ENCODE data around the gene SRP54.
"Not testable (repeated sequence)": the region's sequence is repeated elsewhere in the genome, so short reads cannot be mapped to it uniquely, and the experiment has no call there.

SRP54 gene

DNA sequence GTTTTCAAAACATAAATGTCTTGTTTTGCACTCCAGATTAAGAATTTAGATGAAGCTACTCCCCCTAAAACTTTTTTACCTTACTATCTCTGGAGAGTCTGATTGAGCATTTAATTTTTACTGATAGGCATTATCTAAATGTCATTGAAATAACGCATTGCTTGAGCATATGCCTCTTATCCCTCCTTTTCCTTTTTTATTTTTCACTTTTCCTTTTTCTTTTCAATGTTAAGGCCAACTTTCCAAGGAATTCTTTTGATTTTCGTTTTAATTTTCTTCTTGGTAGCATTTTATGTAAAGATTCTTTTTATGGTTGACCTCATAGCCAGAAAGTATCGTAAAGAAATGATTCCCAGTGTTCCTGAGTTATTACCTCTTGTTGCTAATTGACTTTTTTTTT is 2.9 kb downstream of the SRP54 start:
- DNase-seq = no peak

GRCh38 chr14:34987180-34987579 is 4.4 kb downstream of the SRP54 start:
- DNase-seq = no peak

GRCh38 chr14:34989762-34990161 is 7.0 kb downstream of the SRP54 start:
- DNase-seq = no peak

GRCh38 chr14:34993426-34993825 is 10.6 kb downstream of the SRP54 start:
- no peak for DNase-seq

- no peak for DNase-seq
Measured at GRCh38 chr14:34994668-34995067, 11.9 kb downstream of the SRP54 start.

DNA sequence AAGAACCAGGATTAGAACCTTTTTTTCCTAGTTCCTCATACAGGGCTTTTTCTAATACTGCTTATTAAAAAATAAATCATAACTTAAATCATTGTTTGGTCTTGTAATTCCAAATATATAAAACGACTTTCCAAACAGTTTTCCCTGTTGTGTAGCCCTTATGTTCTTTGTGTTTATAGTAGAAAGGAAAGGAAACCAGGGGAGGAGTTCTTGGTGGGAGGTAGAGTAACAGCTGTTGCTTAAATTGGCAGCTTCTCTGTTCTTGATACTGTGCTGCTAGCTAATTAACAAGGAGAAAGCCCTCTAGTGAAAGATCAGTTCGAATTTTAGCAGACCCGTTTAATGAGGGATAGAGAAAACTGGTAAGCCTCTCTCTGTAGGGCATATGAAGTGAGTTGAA is 15.0 kb downstream of the SRP54 start:
- DNase-seq = no peak

DNA sequence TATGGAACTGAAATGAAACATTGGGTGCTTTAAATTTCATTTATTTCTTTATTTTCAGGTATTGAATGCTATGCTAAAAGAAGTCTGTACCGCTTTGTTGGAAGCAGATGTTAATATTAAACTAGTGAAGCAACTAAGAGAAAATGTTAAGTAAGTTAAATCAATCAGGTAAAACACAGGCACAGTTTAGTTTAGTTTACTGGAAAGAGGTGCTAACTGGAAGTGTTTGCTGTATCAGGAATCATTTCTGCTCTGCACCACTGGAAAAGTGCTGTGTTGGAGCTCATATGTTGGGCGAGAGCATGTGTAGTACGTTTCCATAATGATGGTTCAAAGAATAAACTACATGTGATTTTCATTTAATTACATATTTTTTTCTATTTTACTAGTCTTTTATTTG is 16.7 kb downstream of the SRP54 start:
- DNase-seq = no peak

GRCh38 chr14:35001621-35002020 is 18.8 kb downstream of the SRP54 start:
- no peak for DNase-seq

- no peak for DNase-seq
Measured at GRCh38 chr14:35004839-35005238, 22.0 kb downstream of the SRP54 start.

DNA sequence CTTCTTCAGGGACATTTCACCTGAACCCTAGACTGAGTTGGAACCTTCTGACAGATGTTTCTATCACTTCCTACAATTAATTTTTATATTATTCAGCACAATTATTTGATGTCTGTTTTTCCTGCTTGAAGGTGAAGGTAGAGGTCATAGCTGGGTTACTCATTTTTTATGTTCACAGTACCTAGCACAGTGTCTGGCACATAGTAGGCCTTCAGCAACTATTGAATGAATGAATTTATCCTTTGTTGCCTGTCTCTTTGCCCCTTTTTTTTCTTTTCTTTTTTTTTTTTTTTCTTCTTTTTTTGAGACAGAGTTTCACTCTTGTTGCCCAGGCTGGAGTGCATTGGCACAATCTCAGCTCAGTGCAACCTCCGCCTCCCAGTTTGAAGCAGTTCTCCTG is 33.8 kb downstream of the SRP54 start:
- DNase-seq = no peak

GRCh38 chr14:35020713-35021112 is 37.9 kb downstream of the SRP54 start:
- no peak for DNase-seq

GRCh38 chr14:35028435-35028834 is 45.6 kb downstream of the SRP54 start:
- no peak for DNase-seq

GRCh38 chr14:35032562-35032961 is 49.8 kb downstream of the SRP54 start:
- no peak for DNase-seq

GRCh38 chr14:35034440-35034833 is 51.6 kb downstream of the SRP54 start:
- DNase-seq = no peak

DNA sequence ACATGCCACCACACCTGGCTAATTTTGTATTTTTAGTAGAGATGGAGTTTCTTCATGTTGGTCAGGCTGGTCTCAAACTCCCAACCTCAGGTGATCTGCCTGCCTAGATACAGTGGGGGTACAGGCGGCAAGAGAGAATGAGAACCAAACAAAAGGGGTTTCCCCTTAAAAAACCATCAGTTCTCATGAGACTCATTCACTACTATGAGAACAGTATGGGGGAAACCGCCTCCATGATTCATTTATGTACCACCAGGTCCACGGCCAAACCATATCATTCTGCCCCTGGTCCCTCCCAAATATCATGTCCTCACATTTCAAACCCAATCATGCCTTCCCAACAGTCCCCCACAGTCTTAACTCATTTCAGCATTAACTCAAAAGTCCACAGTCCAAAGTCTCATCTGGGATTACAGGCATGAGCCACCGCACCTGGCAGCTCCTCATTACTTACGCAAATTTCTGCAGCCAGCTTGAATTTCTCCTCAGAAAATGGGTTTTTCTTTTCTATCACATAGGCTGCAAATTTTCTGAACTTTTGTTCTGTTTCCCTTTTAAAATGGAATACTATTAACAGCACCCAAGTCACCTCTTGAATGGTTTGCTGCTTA is 52.3 kb downstream of the SRP54 start:
- not testable (repeated sequence) for DNase-seq

- DNase-seq = not testable (repeated sequence)
Measured at GRCh38 chr14:35038312-35038711, 55.5 kb downstream of the SRP54 start.

DNA sequence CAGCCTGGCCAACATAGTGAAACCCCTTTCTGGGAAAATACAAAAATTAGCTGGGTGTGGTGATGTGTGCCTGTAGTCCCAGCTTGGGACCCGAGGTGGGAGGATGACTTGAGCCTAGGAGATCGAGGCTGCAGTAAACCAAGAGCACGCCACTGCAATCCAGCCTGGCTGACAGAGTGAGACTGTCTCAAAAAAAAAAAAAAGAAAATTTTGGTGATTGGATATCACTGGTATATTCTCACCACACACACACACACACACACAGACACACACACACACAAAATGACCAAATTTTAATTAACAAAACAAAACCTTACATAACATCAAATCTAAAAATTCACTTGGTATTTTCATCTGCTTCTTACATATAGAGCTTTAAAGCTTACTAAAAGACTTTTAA is 59.8 kb downstream of the SRP54 start:
- no peak for DNase-seq

- DNase-seq = no peak
Measured at GRCh38 chr14:35043046-35043445, 60.3 kb downstream of the SRP54 start.

DNA sequence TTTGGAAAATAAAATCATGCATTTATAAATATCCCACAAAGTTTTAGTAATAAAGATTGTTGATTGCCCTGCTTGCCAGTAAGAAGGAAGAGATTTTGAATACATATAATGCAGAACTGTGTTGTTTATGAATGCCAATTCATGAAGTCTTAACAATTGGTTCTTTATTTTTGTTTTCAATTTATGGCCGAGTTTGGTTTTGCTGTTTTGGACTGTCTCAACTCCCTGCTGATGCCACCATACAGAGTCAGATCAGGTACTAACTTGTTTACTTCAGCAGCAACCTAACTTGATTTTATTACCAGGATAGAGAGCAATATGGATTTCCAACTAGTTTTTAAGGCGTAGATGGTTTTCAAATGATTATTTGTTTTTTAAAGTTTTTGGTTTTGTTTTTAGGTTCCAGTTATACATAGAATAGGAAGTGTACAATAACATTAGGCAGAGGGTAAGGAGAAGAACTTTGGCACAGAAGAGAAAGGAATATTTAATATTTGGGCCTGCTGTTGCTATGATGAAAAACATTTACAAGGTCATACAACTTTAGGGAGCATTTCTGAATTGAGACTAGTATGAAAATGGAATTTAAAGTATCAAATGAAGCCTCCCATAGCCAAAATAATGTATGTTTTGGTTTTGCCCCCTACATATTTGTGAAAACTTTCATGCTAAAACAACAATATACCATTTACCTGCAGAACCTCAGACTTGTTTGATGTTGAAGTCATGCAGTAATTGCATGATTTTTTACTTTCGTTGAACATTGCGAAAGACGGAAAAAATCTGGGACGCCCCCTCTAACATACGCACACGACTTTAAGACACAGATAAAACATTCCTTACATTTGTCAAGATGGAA is 62.4 kb downstream of the SRP54 start:
- no peak for DNase-seq

DNA sequence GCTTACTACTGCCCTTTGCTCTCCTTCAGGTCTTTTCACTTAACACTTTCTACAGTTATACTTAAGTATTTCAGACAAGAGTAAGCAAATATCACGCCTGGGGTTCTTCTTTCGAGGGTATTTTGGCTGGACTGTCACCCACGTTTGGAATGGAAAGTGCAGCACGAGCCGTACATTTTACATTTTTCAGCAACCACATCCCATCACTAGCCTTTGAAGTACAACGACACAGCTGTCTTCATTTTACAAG is 62.9 kb downstream of the SRP54 start:
- no peak for DNase-seq

- DNase-seq = peak; percentile 99
Measured at GRCh38 chr14:35046048-35046750, 63.4 kb downstream of the SRP54 start, which contains the start of gene FAM177A1. Gene FAM177A1 (plus strand): TSS chr14:35046272. CDS start chr14:35046464, 192 bp downstream.

DNA sequence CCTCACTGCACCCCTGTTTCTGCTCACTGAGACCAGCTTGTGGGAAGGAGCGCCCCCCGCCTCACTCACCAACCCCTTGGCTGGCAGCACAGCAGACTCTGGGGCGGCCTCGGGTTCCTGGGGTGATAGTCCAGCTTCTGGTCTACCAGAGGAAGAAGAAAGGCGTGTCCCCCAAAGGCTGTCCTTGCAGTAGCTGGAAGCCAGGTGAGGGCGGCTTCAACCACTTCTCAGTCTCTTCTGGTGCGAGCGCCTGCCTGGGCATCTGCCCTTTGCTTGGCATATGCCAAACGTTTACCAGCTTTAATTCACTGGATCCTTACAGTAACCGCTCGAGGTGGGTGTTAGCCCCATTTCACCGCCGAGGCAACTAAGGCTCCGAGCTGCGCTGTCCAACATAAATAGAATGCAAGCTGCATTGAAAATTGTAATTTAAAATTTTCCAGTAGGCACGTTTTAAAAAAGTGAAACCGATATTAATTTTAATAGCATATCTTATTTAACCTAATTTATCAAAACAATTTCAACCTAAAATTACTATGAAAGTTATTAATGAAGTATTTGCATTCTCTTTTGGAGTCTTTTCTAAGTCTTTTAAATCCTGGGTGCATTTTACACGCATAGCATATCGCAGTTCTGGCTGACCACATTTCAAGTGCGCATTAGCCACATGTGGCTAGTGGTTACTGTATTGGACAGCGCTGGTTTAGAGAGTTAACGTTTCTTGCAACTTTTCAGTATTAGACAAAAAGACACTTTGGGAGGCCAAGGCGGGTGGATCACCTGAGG is 64.2 kb downstream of the SRP54 start:
- DNase-seq = no peak

DNA sequence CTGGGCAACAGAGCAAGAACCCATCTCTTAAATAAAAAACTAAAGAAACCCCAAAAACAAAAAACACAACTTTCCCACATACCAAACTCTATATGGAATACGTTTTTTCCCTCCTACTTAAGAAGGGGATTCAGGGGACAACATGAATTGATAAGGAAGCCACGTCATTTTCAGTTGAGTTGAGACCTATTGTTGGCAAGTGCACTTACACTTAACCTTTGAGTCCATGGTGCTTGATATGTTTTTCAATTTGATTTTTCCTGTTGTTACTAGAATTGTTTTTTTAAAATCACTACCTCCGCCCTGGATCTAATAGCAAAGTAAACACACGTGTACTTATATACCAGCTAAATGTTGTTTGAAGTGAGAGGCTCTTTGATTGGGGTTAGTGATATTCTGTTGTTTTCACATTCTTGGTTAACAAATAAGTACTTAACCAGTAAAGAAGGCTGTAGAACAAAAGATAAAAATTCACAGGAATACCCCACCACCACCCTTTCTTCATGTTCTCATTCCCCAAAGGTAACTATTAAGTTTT is 65.3 kb downstream of the SRP54 start:
- no peak for DNase-seq
